Renal cortex interstitium (tissue), 11 donors: ENCODE data around the gene CAB39L. TPM values are rescaled to one million over a fixed set of nuclear protein-coding genes. Genes with fewer than 3 reads are reported as not detected.
A peak's percentile ranks its signal among the peaks of the same experiment; 100 is the strongest.
"Not testable (repeated sequence)": the region's sequence is repeated elsewhere in the genome, so short reads cannot be mapped to it uniquely, and the experiment has no call there.

Source experiments
- DNase-seq, 11 donors: peaks; one replicate each; pipeline ENCODE4 v3.0.0-alpha.2; 2013; ENCODE audit warnings: low read depth in 9 of 11, low spot score in 4 of 11; ENCODE audit errors: extremely low read depth in 1 of 11
- polyA plus RNA-seq, 3 donors: library from polyadenylated mRNA; unstranded; fragments of 120-200 nt; gene quantifications; one replicate each; pipeline ENCODE4 v1.2.1, GENCODE V29; 2013; ENCODE audit not compliant: insufficient read length in 3 of 3

Gene CAB39L
- polyA plus RNA-seq, 3 donors = 14.4 to 20.4 (median 18.4) TPM

GRCh38 chr13:49303533-49304252 lies 140.2 kb downstream of the CAB39L start:
- DNase-seq = peak in 2 of 11 donors; percentile 28 to 35

- no peak for DNase-seq
Measured at GRCh38 chr13:49302817-49303216, 141.0 kb downstream of the CAB39L start.

- no peak for DNase-seq
Measured at GRCh38 chr13:49302222-49302621, 141.6 kb downstream of the CAB39L start.

DNA sequence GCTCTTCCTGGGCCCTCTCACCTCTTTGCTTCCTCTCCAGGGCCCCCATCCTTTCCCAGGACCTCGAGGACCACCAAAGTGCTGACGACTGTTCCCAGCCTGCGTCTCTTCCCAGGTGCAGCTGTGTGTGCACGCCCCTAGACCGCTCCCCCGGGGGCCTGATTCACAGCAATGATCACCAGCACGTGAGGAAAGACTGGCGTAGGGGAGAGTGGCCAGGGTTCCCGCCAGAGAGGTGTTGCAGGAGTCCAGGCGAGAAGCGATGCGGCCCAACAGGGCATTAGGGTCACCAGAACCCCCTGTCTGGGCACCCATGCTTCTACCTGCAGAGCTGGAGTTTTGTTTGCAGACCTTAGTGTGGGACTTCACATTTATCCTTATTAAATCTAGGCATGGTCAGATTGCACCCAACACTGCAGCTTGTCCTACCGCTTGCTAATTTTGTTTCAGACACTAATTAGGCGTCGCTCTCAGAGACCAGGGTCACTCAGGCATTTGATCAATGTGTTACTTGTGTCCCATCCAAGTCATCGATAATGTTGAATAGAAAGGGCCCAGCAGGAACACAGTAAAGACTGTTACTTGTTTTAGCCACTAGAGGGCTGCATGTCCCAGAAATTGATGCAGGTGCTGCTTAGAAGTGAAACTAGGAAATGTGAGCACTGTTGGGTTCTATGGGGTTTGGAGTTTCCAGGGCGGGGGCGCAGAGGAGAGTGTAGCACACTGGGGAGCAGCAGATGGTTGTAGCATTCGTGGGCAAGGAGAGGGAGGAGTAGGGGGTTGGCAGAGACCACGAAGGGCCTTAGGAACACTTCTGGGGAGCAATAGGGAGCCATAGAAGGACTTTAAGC lies 142.9 kb downstream of the CAB39L start:
- DNase-seq = peak in 6 of 11 donors; percentile 42 to 57 (median 50)

DNA sequence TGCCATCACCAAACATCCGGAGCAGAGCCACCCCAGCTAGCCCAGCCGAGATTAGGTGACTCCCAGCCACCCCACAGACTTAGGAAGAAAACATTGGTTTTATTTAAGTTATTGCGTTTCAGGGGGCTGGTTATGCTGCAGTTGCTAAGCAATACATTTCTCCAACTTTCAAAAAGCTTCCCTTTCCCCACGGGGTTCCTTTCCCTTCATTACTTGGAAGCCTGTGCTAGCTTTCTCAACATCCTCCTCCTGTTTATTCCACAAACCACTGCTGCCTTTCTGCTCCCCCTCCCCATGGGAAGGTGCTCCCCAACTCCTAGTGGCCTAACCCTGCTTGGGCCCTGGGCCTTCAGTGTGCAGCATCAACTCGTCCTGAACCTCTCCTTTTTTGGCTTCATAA lies 143.6 kb downstream of the CAB39L start:
- no peak for DNase-seq

DNA sequence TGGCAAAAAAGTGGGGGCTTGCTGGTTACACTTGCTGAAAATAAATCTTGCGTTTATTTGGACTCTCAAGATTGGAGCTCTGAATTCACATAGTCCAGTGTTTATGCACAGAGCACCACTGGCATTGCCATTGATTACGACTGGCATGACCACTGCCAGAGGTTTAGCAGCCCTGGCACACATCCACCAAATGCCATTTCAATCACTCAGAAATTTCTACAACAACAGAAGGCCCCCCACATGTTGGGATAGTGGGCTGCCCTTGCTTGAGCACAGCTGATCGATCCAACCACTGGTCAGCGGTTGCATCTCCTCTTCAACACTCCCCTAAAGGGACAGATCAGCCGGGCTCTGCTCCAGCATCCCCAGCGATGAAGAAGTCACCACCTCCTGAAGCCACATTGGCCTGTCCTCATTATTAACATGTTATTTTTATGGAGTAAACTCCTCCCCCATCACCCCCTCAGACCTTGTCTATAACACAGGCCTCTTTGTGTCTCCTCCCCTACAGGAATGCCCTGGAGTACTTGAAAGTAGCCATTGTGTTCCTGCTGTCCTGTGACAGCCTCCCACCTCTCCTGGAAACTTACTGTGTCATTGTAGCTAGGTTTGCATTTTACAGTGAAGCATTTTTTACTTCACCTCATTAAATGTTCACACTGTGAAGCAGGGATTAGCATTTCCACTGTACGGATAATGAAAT lies 144.8 kb downstream of the CAB39L start:
- no peak for DNase-seq

DNA sequence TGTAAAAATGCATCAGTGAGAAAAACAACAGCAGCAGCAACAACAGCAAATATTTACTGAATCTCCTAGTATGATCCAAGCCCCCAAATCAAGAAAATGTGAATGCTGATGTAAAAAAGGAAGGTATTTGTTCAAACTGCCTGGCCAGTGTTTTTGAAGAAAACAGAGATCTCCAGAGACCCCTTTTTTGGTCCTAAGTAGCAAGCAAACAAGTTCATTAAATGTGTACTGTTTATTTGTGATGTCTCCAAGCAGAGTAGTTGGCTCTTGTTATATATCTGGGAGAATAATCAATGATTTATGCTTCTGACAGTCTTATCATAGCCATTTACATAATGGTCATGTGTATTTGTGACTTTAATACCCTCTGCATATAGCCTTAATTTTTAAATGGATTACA lies 145.4 kb downstream of the CAB39L start:
- DNase-seq = no peak

DNA sequence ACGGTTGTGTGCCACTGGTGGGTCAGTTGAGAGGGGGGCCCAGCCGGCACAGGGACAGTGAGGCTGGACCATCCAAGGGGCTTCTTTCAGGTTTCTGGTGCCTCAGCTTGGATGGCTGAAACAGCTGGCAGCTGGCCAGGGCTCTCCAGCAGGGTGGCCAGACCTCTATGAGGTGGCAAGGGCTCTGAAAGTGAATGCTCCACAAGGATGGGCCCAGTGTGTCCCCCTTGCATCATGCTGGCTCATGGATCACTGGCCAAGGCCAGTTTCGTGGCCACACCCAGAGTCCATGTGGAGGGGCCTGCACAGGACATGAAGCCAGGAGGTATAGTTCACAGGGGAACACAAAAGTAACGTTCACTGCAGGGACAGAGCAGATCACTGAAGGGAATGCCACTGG lies 146.5 kb downstream of the CAB39L start:
- no peak for DNase-seq

DNA sequence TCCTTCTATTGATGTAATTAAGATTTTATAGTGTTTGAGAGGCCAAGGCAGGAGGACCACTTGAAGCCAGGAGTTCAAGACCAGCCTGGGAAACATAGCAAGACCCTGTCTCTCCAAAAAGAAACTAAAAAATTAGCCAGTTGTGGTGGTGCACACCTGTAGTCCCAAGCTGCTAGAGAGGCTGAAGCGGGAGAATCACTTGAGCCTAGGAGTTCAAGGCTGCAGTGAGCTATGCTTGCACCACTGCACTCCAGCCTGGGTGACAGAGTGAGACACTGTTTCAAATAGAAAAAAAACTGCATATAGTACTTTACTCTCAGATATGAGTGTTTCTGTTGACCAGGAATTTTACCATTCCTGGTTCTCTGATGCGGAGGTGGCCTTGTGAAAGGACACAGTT lies 147.2 kb downstream of the CAB39L start:
- DNase-seq = no peak

DNA sequence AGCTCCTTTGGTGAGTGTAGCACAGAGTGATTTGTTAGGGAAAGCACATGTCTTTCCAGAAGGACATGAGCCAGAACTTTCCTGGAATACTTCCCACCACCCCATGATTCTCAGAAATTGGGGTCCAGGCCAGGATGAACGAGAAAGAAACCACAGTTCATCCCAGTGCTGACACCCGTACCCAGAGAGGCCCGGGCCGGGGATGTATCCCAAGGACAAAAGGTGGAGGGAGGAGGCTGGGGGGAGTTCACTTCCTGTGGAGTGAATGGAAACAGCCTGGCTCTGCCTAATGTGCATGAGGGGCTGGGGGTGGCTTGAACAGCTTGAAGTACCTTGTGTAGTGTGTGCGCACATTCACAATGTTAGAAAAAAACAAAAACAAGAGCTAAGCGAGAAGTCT lies 148.6 kb downstream of the CAB39L start:
- DNase-seq = no peak

GRCh38 chr13:49294723-49295122 lies 149.1 kb downstream of the CAB39L start:
- not testable (repeated sequence) for DNase-seq

DNA sequence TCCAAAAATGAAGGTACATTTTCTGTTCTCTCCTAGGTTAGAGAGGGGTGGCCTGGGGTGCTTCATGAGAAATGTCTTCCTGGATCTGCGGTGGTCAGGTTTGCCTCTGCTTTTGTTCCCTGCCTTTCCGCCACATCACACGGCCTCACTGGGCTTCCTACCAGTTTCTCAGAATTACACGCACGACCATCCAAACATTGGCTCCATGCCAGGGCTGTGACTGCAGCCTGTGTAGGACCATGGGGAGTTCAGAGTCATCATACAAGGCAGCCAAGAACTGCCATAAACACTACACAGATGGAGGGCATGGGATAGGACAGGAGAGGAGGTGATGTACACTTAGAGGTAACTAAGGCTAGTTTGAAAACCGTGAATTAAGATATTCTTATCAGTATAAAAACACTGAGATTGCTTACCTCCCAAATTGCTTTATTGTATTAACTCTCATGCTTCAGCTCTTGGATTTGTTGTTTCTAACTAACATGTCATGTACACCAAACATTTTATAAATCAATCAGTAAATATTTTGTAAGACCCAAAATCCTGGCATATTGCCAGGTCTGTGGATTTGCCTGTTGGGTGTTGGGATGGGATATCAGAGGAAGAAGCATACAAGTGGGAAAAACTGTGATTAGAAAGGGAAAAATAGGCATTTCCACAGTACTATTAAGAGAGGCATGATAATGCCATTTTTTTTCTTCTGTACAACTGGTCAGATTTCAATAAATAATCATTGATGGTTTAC lies 150.9 kb downstream of the CAB39L start:
- peak in 5 of 11 donors; percentile 30 to 64 (median 48) for DNase-seq

- DNase-seq = no peak
Measured at GRCh38 chr13:49288458-49288857, 155.4 kb downstream of the CAB39L start.

DNA sequence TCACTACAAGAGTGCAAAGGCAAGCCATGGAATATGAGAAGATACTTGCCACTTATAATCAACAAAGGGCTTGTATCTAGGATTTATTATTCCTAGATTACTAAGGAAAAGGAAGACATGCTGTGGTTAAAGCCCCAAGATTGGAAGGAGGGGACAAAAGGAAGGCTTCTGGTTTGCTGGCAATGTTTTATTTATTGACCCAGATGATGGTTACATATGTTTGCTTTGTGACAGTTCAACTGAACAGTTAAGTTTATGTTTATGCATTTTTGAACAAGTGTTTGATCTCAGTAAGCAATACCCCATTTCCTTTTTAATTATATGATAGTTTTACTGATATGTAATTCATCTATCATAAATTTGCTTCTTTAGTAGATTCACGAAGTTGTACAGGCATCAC lies 155.9 kb downstream of the CAB39L start:
- no peak for DNase-seq

GRCh38 chr13:49279885-49280284 lies 164.0 kb downstream of the CAB39L start:
- no peak for DNase-seq

DNA sequence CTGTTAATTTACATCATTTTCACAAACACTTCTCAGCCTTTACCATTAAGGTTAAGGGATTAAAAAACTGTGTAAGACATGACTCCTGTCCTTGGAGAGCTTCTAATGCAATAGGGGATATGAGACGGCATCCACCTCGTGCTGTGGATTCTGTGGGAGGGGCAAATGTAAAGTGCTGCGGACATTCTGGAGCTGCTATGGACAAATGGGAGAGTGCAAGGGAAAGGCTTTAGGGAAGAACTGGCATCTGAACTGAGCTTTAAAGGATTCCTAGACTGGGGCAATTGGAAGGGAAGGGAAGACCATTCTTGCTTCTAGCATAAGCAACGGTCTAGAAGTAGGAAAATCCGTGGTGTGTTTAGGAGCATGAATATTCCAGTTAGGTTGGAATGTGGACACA lies 164.8 kb downstream of the CAB39L start:
- DNase-seq = no peak

- DNase-seq = no peak
Measured at GRCh38 chr13:49278211-49278610, 165.7 kb downstream of the CAB39L start.

DNA sequence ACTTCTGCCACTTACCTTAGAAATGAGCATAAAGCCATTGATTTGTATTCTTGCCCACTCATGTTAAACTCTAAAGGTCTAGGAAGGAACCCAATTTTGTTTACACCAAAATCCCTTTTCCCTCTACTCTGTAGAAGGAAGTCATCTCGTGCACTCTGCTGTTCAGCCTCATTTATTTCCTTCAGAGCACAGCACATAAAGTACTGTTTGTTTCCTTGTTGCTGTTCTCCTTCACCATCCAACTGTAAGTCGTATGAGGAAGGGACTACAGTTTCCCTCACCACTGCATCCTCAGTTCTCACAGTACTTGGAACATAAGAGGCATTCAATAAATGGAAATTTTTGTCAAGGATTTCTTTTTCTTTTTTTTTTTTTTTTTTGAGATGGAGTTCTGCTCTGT lies 171.6 kb downstream of the CAB39L start:
- DNase-seq = no peak

DNA sequence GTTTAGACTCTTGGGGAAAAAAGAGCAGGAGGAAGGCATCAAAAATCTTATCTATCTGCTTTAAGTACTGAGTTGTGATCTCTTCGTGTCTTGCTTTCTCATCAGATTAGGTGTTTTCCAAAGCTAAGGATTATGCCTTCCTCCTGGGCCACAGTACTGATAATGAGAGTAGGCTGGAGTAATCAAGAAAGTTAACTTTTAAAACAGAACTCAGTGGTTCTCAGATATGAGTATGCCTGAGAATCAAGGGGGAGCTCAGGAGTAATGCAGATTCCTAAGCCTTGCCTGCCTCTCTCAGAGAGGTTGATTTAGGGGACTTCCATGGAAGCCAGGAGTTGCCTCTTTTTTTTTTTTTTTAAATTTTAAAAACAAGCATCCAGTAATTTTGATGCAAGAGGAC lies 172.6 kb downstream of the CAB39L start:
- no peak for DNase-seq
